Natural killer cell (primary cell): ENCODE measurements around the gene DNASE1L3. TPM values are rescaled to one million over a fixed set of nuclear protein-coding genes. Genes with fewer than 3 reads are reported as not detected.
"Not testable (repeated sequence)": the region's sequence is repeated elsewhere in the genome, so short reads cannot be mapped to it uniquely, and the experiment has no call there.

Source experiments
- ATAC-seq, 3 donors: fragments of 150-1000 bp in 2 of 3; fragments of 200-7000 bp in 1 of 3; cut with Tn5 transposase; 1 replicate in 1 of 3; 2 replicates in 2 of 3; pipeline ENCODE4 v1.10.0; 2021; ENCODE audit warnings: mild to moderate bottlenecking in 2 of 3, moderate library complexity in 2 of 3
- DNase-seq, 2 donors: peaks; one replicate each; pipeline versions ENCODE4 v3.0.0 to v3.0.0-alpha.2; 2013 to 2021; ENCODE audit warnings: mixed read lengths in 1 of 2
- H3K27ac ChIP-seq: one replicate; pipeline ENCODE4 v1.5.1; 2013; ENCODE audit warnings: mild to moderate bottlenecking, low read length
- H3K27me3 ChIP-seq: one replicate; pipeline ENCODE4 v1.6.1; 2013; ENCODE audit warnings: low read length; ENCODE audit not compliant: control insufficient read depth, insufficient read depth
- H3K36me3 ChIP-seq: one replicate; pipeline ENCODE4 v1.6.1; 2013; ENCODE audit warnings: low read length; ENCODE audit not compliant: control insufficient read depth, insufficient read depth
- H3K4me1 ChIP-seq: one replicate; pipeline ENCODE4 v1.6.1; 2013; ENCODE audit warnings: low read length; ENCODE audit not compliant: control insufficient read depth, insufficient read depth
- H3K4me3 ChIP-seq: one replicate; pipeline ENCODE4 v1.5.1; 2013; ENCODE audit warnings: low read length
- H3K9me3 ChIP-seq: one replicate; pipeline ENCODE4 v1.6.1; 2013; ENCODE audit warnings: low read length; ENCODE audit not compliant: control insufficient read depth, insufficient read depth
- H3K27ac Mint-ChIP-seq, 2 donors: one replicate each; pipeline ENCODE4 v1.8.0; 2022; ENCODE audit warnings: mild to moderate bottlenecking in 2 of 2, mixed read lengths in 2 of 2, moderate library complexity in 1 of 2
- H3K27me3 Mint-ChIP-seq, 2 donors: one replicate each; pipeline ENCODE4 v1.8.0; 2022; ENCODE audit warnings: low read depth in 2 of 2, mixed read lengths in 2 of 2
- H3K36me3 Mint-ChIP-seq: one replicate; pipeline ENCODE4 v1.8.0; 2022; ENCODE audit warnings: mixed read lengths
- H3K4me1 Mint-ChIP-seq, 2 donors: one replicate each; pipeline ENCODE4 v1.8.0; 2022; ENCODE audit warnings: mixed read lengths in 2 of 2
- H3K4me3 Mint-ChIP-seq: one replicate; pipeline ENCODE4 v1.8.0; 2022; ENCODE audit warnings: mild to moderate bottlenecking, moderate library complexity, mixed read lengths
- H3K9me3 Mint-ChIP-seq, 2 donors: one replicate each; pipeline ENCODE4 v1.8.0; 2022; ENCODE audit warnings: mixed read lengths in 2 of 2
- CTCF ChIP-seq: fragments of 200-600 bp; IDR thresholded peaks from one replicate; pipeline ENCODE4 v1.8.0; 2022; ENCODE audit warnings: antibody characterized with exemption
- WGBS: methylation state at CpG from one replicate; pipeline ENCODE4 v1.1.7; 2013; ENCODE audit warnings: missing lambda C conversion rate; ENCODE audit not compliant: insufficient coverage; 5-methylcytosine and 5-hydroxymethylcytosine counted together
- intact Hi-C: fragments of 100-400 bp; cut with micrococcal nuclease; formaldehyde crosslinking; loops from one replicate; pipeline ENCODE4 v1.14.2; 2022
- total RNA-seq, 4 donors: library from RNA; stranded (reverse); fragments of 120-200 nt in 1 of 4; gene quantifications; one replicate each; pipeline versions ENCODE4 v1.2.3 to v1.2.4, GENCODE V29; 2013 to 2022

The DNASE1L3 gene
- total RNA-seq, 3 donors from 2014 or later (not counting 1 experiment from before 2014, with no cell fraction given) = 1.3 TPM; not detected in 2

- ATAC-seq = no peak
- TF ChIP-seq CTCF = no peak
Observed at GRCh38 chr3:58204720-58205119, 6.1 kb downstream of the DNASE1L3 start.

GRCh38 chr3:58203541-58203940 is 7.2 kb downstream of the DNASE1L3 start:
- intact Hi-C loops = no loop called here
- no peaks in the 10 kb centered on the region for H3K9me3 Mint-ChIP-seq
- DNase-seq = no peak
- H3K4me3 Mint-ChIP-seq = no peak overlapping the region
- Histone ChIP-seq H3K4me3 (no peak overlapping the region), H3K27me3 (no peaks in the 10 kb centered on the region), H3K36me3 (no peaks in the 10 kb centered on the region), H3K9me3 (no peaks in the 10 kb centered on the region), H3K27ac (no peak overlapping the region), H3K4me1 (peaks cover 5% of the 10 kb centered on the region)
- no peaks in the 10 kb centered on the region for H3K36me3 Mint-ChIP-seq
- 95% methylated on average over 4 of the region's 4 CpGs for WGBS
- no peak overlapping the region for H3K27ac Mint-ChIP-seq
- H3K4me1 Mint-ChIP-seq = peaks cover 0 to 5% of the 10 kb centered on the region in 2 donors
- no peak for TF ChIP-seq CTCF
- H3K27me3 Mint-ChIP-seq = peaks cover 6 to 7% of the 10 kb centered on the region in 2 donors
- no peak for ATAC-seq

More at GRCh38 chr3:58204720-58205119, 6.1 kb downstream of the DNASE1L3 start:
- Histone ChIP-seq H3K9me3 (no peaks in the 10 kb centered on the region), H3K27me3 (no peaks in the 10 kb centered on the region), H3K4me1 (peaks cover 5% of the 10 kb centered on the region), H3K4me3 (no peak overlapping the region), H3K36me3 (no peaks in the 10 kb centered on the region), H3K27ac (no peak overlapping the region)
- no peaks in the 10 kb centered on the region for H3K36me3 Mint-ChIP-seq
- H3K4me1 Mint-ChIP-seq = peaks cover 0 to 5% of the 10 kb centered on the region in 2 donors
- WGBS = 85% methylated on average over 4 of the region's 4 CpGs
- no peaks in the 10 kb centered on the region for H3K9me3 Mint-ChIP-seq
- H3K27me3 Mint-ChIP-seq = peaks cover 11 to 12% of the 10 kb centered on the region in 2 donors
- no peak overlapping the region for H3K4me3 Mint-ChIP-seq
- intact Hi-C loops = no loop called here
- DNase-seq = no peak
- no peak overlapping the region for H3K27ac Mint-ChIP-seq

- no peaks in the 10 kb centered on the region for H3K36me3 ChIP-seq
- no peak for TF ChIP-seq CTCF
- DNase-seq = no peak
- Mint-ChIP-seq H3K9me3 (no peaks in the 10 kb centered on the region), H3K4me1 (peaks cover 0 to 5% of the 10 kb centered on the region in 2 donors), H3K36me3 (no peaks in the 10 kb centered on the region), H3K27me3 (peaks cover 6 to 7% of the 10 kb centered on the region in 2 donors), H3K27ac (no peak overlapping the region), H3K4me3 (no peak overlapping the region)
- 34% methylated on average over 9 of the region's 9 CpGs for WGBS
- intact Hi-C loops = no loop called here
- ATAC-seq = no peak
- no peak overlapping the region for H3K27ac ChIP-seq
- no peaks in the 10 kb centered on the region for H3K9me3 ChIP-seq
- no peaks in the 10 kb centered on the region for H3K27me3 ChIP-seq
- H3K4me1 ChIP-seq = peaks cover 5% of the 10 kb centered on the region
- no peak overlapping the region for H3K4me3 ChIP-seq
Observed at GRCh38 chr3:58202917-58203360, 7.8 kb downstream of the DNASE1L3 start.

GRCh38 chr3:58201451-58201850 is 9.3 kb downstream of the DNASE1L3 start:
- ATAC-seq, H3K36me3 ChIP-seq, H3K27ac ChIP-seq, H3K4me3 Mint-ChIP-seq, H3K27me3 Mint-ChIP-seq, DNase-seq, H3K27ac Mint-ChIP-seq, H3K27me3 ChIP-seq, H3K9me3 Mint-ChIP-seq, intact Hi-C loops, H3K4me3 ChIP-seq, H3K9me3 ChIP-seq, H3K36me3 Mint-ChIP-seq, H3K4me1 Mint-ChIP-seq: not testable (repeated sequence)
- H3K4me1 ChIP-seq = peaks cover 14% of the 10 kb centered on the region
- WGBS = 64% methylated on average over 3 of the region's 3 CpGs
